SKM-1 (cell line): Measurements from ENCODE around the gene HOXC6.
"Not testable (repeated sequence)": the region's sequence is repeated elsewhere in the genome, so short reads cannot be mapped to it uniquely, and the experiment has no call there.

ENCODE experiments used
- DNase-seq: peaks from one replicate; lab custom pipeline; 2025; ENCODE audit not compliant: unreplicated experiment; lab: John Stamatoyannopoulos, UW

HOXC6 gene

GRCh38 chr12:54038871-54039414 is 10.7 kb downstream of the HOXC6 start:
- no peak for DNase-seq

- no peak for DNase-seq
Measured at GRCh38 chr12:54039417-54040147, 11.3 kb downstream of the HOXC6 start.

GRCh38 chr12:54040148-54040494 is 11.9 kb downstream of the HOXC6 start:
- DNase-seq = no peak

GRCh38 chr12:54040648-54041047 is 12.4 kb downstream of the HOXC6 start:
- DNase-seq = no peak

GRCh38 chr12:54041097-54041690 is 13.0 kb downstream of the HOXC6 start:
- no peak for DNase-seq

- not testable (repeated sequence) for DNase-seq
Measured at GRCh38 chr12:54042033-54042432, 13.8 kb downstream of the HOXC6 start.

GRCh38 chr12:54042970-54043853 is 15.0 kb downstream of the HOXC6 start:
- DNase-seq = no peak

- DNase-seq = no peak
Measured at GRCh38 chr12:54044425-54045103, 16.3 kb downstream of the HOXC6 start.

GRCh38 chr12:54045401-54045800 is 17.2 kb downstream of the HOXC6 start:
- no peak for DNase-seq

GRCh38 chr12:54045868-54046521 is 17.8 kb downstream of the HOXC6 start:
- no peak for DNase-seq

- DNase-seq = no peak
Measured at GRCh38 chr12:54046809-54047159, 18.5 kb downstream of the HOXC6 start.

GRCh38 chr12:54047160-54047963 is 19.1 kb downstream of the HOXC6 start:
- DNase-seq = no peak

GRCh38 chr12:54047964-54048303 is 19.7 kb downstream of the HOXC6 start:
- DNase-seq = no peak

GRCh38 chr12:54048406-54049093 is 20.3 kb downstream of the HOXC6 start:
- no peak for DNase-seq

GRCh38 chr12:54049108-54049507 is 20.9 kb downstream of the HOXC6 start:
- DNase-seq = no peak

GRCh38 chr12:54050482-54050810 is 22.2 kb downstream of the HOXC6 start:
- no peak for DNase-seq

GRCh38 chr12:54051026-54051842 is 23.0 kb downstream of the HOXC6 start:
- DNase-seq = no peak

GRCh38 chr12:54051874-54052437 is 23.7 kb downstream of the HOXC6 start:
- DNase-seq = no peak
